ENCODE data around the gene CSF3R. TPM values are rescaled to one million over a fixed set of nuclear protein-coding genes. Genes with fewer than 3 reads are reported as not detected.
A peak's percentile ranks its signal among the peaks of the same experiment; 100 is the strongest.

The CSF3R gene
- total RNA-seq, 1 donor from 2014 or later, result 2.1 TPM

DNA sequence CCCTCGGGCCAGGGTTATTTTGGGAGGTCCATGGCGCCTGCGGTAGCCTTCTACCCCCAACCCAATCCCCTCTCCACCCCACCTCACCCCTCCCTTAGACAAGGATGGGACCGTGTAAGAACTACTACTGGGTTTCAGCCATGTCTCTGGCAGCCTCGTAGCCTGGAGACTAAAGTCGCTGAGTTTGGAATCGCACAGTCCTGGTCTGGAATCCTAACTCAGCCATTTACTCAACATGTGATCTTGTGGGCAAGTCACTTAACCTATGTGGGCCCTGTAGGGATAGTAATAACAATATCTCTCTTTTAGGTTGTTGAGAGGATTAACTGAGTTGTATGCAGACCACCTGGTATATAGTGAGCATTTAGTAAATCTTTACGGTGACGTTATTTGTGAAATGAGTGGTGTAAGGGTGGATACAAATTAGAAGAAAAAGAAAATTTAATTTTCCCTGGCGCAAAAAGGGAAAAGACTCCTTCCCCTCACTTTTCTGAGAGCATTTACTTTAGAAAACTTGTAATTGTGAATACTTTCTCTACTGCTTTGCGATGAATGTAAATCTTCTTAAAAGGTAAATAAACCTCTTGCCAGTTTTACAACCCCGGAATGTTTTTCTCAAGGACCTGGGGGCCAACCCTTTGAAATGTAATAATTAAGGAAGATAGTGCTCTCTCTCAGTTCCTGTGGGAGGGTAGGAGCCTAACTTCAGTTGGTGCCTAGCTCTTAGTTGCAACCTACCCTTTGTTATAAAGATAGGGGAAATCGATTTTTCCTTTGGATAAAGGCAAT lies 17.9 kb downstream of the CSF3R start:
- peak overlapping the region; percentile 99 for H3K4me3 Mint-ChIP-seq
- H3K27ac Mint-ChIP-seq, result peak overlapping the region; percentile 99
- H3K36me3 Mint-ChIP-seq, result peaks cover 10% of the 10 kb centered on the region
- no peaks in the 10 kb centered on the region for H3K27me3 Mint-ChIP-seq
- TF ChIP-seq, protein P1, sequence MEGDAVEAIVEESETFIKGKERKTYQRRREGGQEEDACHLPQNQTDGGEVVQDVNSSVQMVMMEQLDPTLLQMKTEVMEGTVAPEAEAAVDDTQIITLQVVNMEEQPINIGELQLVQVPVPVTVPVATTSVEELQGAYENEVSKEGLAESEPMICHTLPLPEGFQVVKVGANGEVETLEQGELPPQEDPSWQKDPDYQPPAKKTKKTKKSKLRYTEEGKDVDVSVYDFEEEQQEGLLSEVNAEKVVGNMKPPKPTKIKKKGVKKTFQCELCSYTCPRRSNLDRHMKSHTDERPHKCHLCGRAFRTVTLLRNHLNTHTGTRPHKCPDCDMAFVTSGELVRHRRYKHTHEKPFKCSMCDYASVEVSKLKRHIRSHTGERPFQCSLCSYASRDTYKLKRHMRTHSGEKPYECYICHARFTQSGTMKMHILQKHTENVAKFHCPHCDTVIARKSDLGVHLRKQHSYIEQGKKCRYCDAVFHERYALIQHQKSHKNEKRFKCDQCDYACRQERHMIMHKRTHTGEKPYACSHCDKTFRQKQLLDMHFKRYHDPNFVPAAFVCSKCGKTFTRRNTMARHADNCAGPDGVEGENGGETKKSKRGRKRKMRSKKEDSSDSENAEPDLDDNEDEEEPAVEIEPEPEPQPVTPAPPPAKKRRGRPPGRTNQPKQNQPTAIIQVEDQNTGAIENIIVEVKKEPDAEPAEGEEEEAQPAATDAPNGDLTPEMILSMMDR (conservative IDR thresholded peaks at IDR 0.05), result no peak
- DNase-seq (ENCODE audit: extremely low spot score, unreplicated experiment), result no peak
- H3K4me1 Mint-ChIP-seq (ENCODE audit: unreplicated experiment), result peaks cover 17% of the 10 kb centered on the region
- no peaks in the 10 kb centered on the region for H3K9me3 Mint-ChIP-seq

DNA sequence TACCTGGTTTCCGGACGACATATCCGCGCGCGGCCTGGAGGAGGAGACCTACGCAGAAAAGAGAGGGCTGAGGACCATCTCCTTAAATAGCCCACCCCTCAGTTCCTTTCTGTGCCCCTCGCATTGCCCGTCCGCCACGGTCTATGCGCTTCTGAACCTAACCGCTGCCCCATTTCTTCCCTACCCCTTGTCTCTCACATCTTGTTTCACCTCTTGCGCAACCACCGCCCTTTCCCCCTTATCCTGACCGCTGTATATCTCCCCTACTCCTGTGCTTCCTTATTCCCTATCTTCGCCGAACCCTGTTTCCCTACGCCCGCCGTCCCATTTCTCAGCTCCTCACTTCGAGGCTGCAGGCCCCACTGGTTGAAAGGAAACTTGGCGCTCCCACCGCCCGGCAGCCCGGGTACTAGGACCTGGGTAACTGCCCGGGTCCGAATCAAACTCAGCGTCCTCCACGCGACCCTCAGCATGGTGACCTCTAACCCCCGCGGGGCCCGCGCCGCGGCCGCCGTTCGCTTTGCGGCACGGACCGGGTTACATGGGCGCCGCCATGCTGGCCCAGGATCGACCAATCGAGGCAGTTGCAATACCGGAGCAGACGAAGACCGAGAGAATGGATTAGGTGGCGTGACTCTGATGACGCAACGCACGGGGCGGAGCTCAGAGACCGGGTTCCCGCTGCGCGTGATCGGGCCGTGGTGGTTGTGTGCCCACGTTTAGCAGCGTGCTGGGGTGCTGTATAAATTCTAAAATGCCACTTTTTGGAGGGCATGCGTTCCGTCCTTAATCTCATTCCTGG lies 18.7 kb downstream of the CSF3R start, which contains the start of gene MRPS15:
MRPS15 (minus strand) TSS at position 582 of the 802 bp plus-strand sequence; CDS start at position 473, 109 bp downstream.
- Mint-ChIP-seq H3K36me3 (peaks cover 10% of the 10 kb centered on the region), H3K4me3 (peak within 1 kb of the TSS; percentile 99), H3K9me3 (no peaks in the 10 kb centered on the region), H3K4me1 (ENCODE audit: unreplicated experiment) (peaks cover 17% of the 10 kb centered on the region), H3K27me3 (no peaks in the 10 kb centered on the region), H3K27ac (peak within 1 kb of the TSS; percentile 99)
- TF ChIP-seq, protein P1 (conservative IDR thresholded peaks at IDR 0.05), result no peak
- DNase-seq (ENCODE audit: extremely low spot score, unreplicated experiment), result peak; percentile 95

DNA sequence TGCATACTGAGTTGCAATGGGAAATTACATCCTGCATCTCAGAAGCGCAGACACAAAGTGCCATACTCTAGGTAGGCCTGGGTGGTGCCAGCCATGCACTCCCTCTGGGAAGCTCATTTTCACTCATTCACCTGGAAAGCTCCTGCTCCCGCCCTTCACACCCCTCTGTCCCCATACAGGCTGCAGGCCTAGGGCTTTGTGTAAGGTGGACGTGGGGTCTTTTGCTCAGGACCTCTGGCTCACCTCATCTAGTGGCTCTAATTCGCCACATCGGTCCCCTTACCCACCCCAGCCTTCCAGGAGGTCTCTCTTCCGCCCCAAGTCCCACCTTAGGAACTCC lies 19.3 kb downstream of the CSF3R start:
- Mint-ChIP-seq H3K27me3 (no peaks in the 10 kb centered on the region), H3K36me3 (peaks cover 10% of the 10 kb centered on the region), H3K27ac (peak overlapping the region; percentile 99), H3K4me1 (ENCODE audit: unreplicated experiment) (peaks cover 17% of the 10 kb centered on the region), H3K4me3 (peak overlapping the region; percentile 99), H3K9me3 (no peaks in the 10 kb centered on the region)
- TF ChIP-seq, protein P1 (conservative IDR thresholded peaks at IDR 0.05), result no peak
- DNase-seq (ENCODE audit: extremely low spot score, unreplicated experiment), result no peak

DNA sequence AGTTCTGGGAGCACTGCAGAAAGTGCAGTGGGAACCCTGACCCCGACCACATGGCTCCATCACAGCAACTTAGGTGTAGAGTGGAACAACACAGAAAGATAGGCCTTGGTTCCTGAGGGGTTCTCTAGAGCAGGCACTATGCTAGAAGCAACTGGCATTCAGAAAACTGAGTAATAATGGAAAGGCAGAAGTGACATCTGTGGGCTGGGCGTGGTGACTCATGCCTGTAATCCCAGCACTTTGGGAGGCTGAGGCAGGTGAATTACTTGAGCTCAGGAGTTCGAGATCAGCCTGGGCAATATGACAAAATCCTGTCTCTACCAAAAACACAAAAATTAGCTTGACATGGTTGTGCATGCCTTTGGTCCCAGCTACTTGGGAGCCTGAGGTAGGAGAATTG lies 23.8 kb downstream of the CSF3R start:
- no peak for DNase-seq (ENCODE audit: extremely low spot score, unreplicated experiment)
- Mint-ChIP-seq H3K9me3 (no peaks in the 10 kb centered on the region), H3K27me3 (no peaks in the 10 kb centered on the region), H3K4me3 (no peak overlapping the region), H3K27ac (no peak overlapping the region), H3K4me1 (ENCODE audit: unreplicated experiment) (no peaks in the 10 kb centered on the region), H3K36me3 (peaks cover 28% of the 10 kb centered on the region)
- TF ChIP-seq, protein P1 (conservative IDR thresholded peaks at IDR 0.05), result no peak

DNA sequence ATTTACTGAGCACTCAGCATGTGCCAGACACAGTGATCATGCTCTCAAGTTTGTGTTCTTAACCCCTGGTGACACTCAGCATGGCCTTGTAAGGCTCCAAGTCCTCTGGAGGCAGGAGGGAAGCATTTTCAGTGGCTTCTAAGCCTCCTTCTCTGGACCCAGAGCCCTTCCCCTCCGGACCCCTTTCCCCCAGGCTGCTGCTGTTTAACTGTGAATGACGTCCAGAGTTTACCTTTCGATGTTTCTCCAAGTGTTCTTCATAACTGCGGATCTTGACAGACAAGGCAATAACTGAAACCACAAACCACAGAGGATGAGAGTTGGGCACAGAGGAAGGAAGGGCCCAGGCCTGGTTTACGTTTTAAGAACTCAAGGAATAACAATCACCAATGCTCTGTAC lies 25.0 kb downstream of the CSF3R start:
- no peaks in the 10 kb centered on the region for H3K27me3 Mint-ChIP-seq
- H3K4me1 Mint-ChIP-seq (ENCODE audit: unreplicated experiment), result no peaks in the 10 kb centered on the region
- H3K4me3 Mint-ChIP-seq, result no peak overlapping the region
- TF ChIP-seq, protein P1 (conservative IDR thresholded peaks at IDR 0.05), result no peak
- H3K36me3 Mint-ChIP-seq, result peaks cover 28% of the 10 kb centered on the region
- DNase-seq (ENCODE audit: extremely low spot score, unreplicated experiment), result no peak
- no peaks in the 10 kb centered on the region for H3K9me3 Mint-ChIP-seq
- no peak overlapping the region for H3K27ac Mint-ChIP-seq

Data from type B pancreatic cell (in vitro differentiated cells).